Erythroblast (primary cell): ENCODE data around the gene ASNSD1.

Experiments used
- GATA1 ChIP-seq: IDR thresholded peaks from 2 replicates; pipeline ENCODE4 v1.6.1; 2011; ENCODE audit warnings: low read depth, mild to moderate bottlenecking, control low read depth, low read length, moderate library complexity
- POLR2A ChIP-seq: IDR thresholded peaks from 2 replicates; pipeline ENCODE4 v1.6.1; 2011; ENCODE audit warnings: mild to moderate bottlenecking, low read length

- no peak for TF ChIP-seq POLR2A
- TF ChIP-seq GATA1, result no peak
Observed at GRCh38 chr2:189641590-189641989, 19.7 kb upstream of the ASNSD1 start.
